HFFc6 (cell line): ENCODE results near the gene FUOM. TPM values are rescaled to one million over a fixed set of nuclear protein-coding genes. Genes with fewer than 3 reads are reported as not detected.

Source experiments
- DNase-seq: peaks from one replicate; pipeline ENCODE4 v3.0.0-alpha.2; 2018
- H3K27ac Mint-ChIP-seq: 2 replicates; pipeline ENCODE4 v1.8.0; 2020; ENCODE audit warnings: mild to moderate bottlenecking, mixed read lengths
- H3K27me3 Mint-ChIP-seq: 2 replicates; pipeline ENCODE4 v1.8.0; 2021; ENCODE audit warnings: mild to moderate bottlenecking, moderate library complexity, mixed read lengths; ENCODE audit not compliant: insufficient read depth
- H3K36me3 Mint-ChIP-seq: 2 replicates; pipeline ENCODE4 v1.8.0; 2021; ENCODE audit warnings: low read depth, mixed read lengths
- H3K4me1 Mint-ChIP-seq: 2 replicates; pipeline ENCODE4 v1.8.0; 2020; ENCODE audit warnings: low read depth, mixed read lengths
- H3K4me3 Mint-ChIP-seq: 2 replicates; pipeline ENCODE4 v1.8.0; 2020; ENCODE audit warnings: mild to moderate bottlenecking, moderate library complexity, mixed read lengths
- H3K9me3 Mint-ChIP-seq: 2 replicates; pipeline ENCODE4 v1.8.0; 2020; ENCODE audit warnings: mild to moderate bottlenecking, mixed read lengths
- CTCF ChIP-seq: fragments of 200-600 bp; sonication (generic); IDR thresholded peaks from 2 replicates; pipeline ENCODE4 v1.5.0; 2021; ENCODE audit warnings: antibody characterized with exemption, mild to moderate bottlenecking
- total RNA-seq, 6 experiments: library from RNA; stranded (reverse); fragmentation: NEBNext Ultra II Directional; extraction: Animal tissue kit (Norgen Biotek cat#: 25700); gene quantifications; 2 replicates in 1 of 6; 3 replicates in 5 of 6; pipeline ENCODE4 v1.2.3, GENCODE V29; 2021

Gene FUOM
- total RNA-seq, 6 experiments from 2014 or later = 0.55 to 8.9 (median 7.8) TPM

GRCh38 chr10:133358162-133358924 is 524 bp upstream of the FUOM start:
- H3K27ac Mint-ChIP-seq = no peak overlapping the region
- no peak for DNase-seq
- peaks cover 21% of the 10 kb centered on the region for H3K36me3 Mint-ChIP-seq
- H3K27me3 Mint-ChIP-seq = peaks cover 5% of the 10 kb centered on the region
- H3K9me3 Mint-ChIP-seq = no peaks in the 10 kb centered on the region
- no peaks in the 10 kb centered on the region for H3K4me1 Mint-ChIP-seq
- no peak for TF ChIP-seq CTCF
- H3K4me3 Mint-ChIP-seq = no peak overlapping the region

- Mint-ChIP-seq H3K36me3 (peaks cover 5% of the 10 kb centered on the region), H3K27me3 (peaks cover 5% of the 10 kb centered on the region), H3K9me3 (no peaks in the 10 kb centered on the region), H3K4me1 (no peaks in the 10 kb centered on the region), H3K27ac (no peak overlapping the region), H3K4me3 (no peak overlapping the region; the same call in 1 of the 2 replicates)
- no peak for DNase-seq
- no peak for TF ChIP-seq CTCF
Measured at GRCh38 chr10:133356549-133357284, 1.1 kb downstream of the FUOM start.

- H3K27ac Mint-ChIP-seq = no peak overlapping the region
- no peak for DNase-seq
- H3K27me3 Mint-ChIP-seq = peaks cover 5% of the 10 kb centered on the region
- no peaks in the 10 kb centered on the region for H3K9me3 Mint-ChIP-seq
- H3K36me3 Mint-ChIP-seq = no peaks in the 10 kb centered on the region
- no peak for TF ChIP-seq CTCF
- H3K4me1 Mint-ChIP-seq = no peaks in the 10 kb centered on the region
- H3K4me3 Mint-ChIP-seq = no peak overlapping the region
Measured at GRCh38 chr10:133355991-133356390, 1.8 kb downstream of the FUOM start.

- H3K27ac Mint-ChIP-seq = no peak overlapping the region
- no peaks in the 10 kb centered on the region for H3K4me1 Mint-ChIP-seq
- no peak for TF ChIP-seq CTCF
- no peak for DNase-seq
- H3K9me3 Mint-ChIP-seq = no peaks in the 10 kb centered on the region
- no peak overlapping the region for H3K4me3 Mint-ChIP-seq
- H3K27me3 Mint-ChIP-seq = peaks cover 5% of the 10 kb centered on the region
- no peaks in the 10 kb centered on the region for H3K36me3 Mint-ChIP-seq
Measured at GRCh38 chr10:133355266-133355665, 2.6 kb downstream of the FUOM start.

GRCh38 chr10:133354672-133355240 is 3.1 kb downstream of the FUOM start:
- Mint-ChIP-seq H3K27ac (no peak overlapping the region), H3K9me3 (no peaks in the 10 kb centered on the region), H3K27me3 (peaks cover 5% of the 10 kb centered on the region), H3K4me1 (no peaks in the 10 kb centered on the region), H3K4me3 (no peak overlapping the region), H3K36me3 (no peaks in the 10 kb centered on the region)
- DNase-seq = no peak
- TF ChIP-seq CTCF = no peak
